Prostate gland (tissue), 2 donors: ENCODE measurements around the gene ADCY3. TPM values are rescaled to one million over a fixed set of nuclear protein-coding genes. Genes with fewer than 3 reads are reported as not detected.

Experiments
- DNase-seq: peaks from one replicate; pipeline ENCODE4 v3.0.0-alpha.2; 2019; ENCODE audit warnings: low spot score
- H3K27ac ChIP-seq, 2 donors: fragments of 200-600 bp; sonication (generic); 2 replicates each; pipeline ENCODE4 v1.5.1; 2017 to 2019
- H3K27me3 ChIP-seq: fragments of 200-600 bp; sonication (generic); replicated peaks from 2 replicates; pipeline ENCODE4 v1.5.1; 2019; ENCODE audit not compliant: insufficient read depth
- H3K36me3 ChIP-seq, 2 donors: fragments of 200-600 bp; sonication (generic); 1 replicate in 1 of 2; 2 replicates in 1 of 2; pipeline versions ENCODE4 v1.5.1 to v1.8.1; 2017 to 2019
- H3K4me1 ChIP-seq: fragments of 200-600 bp; sonication (generic); replicated peaks from 2 replicates; pipeline ENCODE4 v1.5.1; 2019
- H3K4me3 ChIP-seq, 2 donors: fragments of 200-600 bp; sonication (generic); 2 replicates each; pipeline ENCODE4 v1.5.1; 2017 to 2019
- H3K9me3 ChIP-seq: fragments of 200-600 bp; sonication (generic); 2 replicates; pipeline ENCODE4 v1.5.1; 2017
- POLR2A ChIP-seq: fragments of 450-650 bp; IDR thresholded peaks from one replicate; pipeline ENCODE4 v1.6.1; 2016; ENCODE audit warnings: antibody characterized with exemption, mild to moderate bottlenecking
- POLR2AphosphoS5 ChIP-seq: sonication (generic); formaldehyde crosslinking; IDR thresholded peaks from one replicate; pipeline ENCODE4 v1.6.1; 2017; ENCODE audit warnings: antibody characterized with exemption
- WGBS: methylation state at CpG from one replicate; pipeline ENCODE4 v1.1.5; 2018; 5-methylcytosine and 5-hydroxymethylcytosine counted together
- intact Hi-C: fragments of 100-400 bp; cut with DNase I; formaldehyde crosslinking; loops from one replicate; pipeline ENCODE4 v1.14.2; 2022
- total RNA-seq, 2 donors: library from RNA; depleted of rRNA; stranded (reverse); fragments of >200 nt; gene quantifications; one replicate each; pipeline ENCODE4 v1.1.0, GENCODE V29; 2016
- TF ChIP-seq, protein P1 (sequence below), 4 experiments: fragments of 200-600 bp in 2 of 4; fragments of 450-650 bp in 2 of 4; sonication (generic) in 2 of 4; IDR thresholded peaks; 1 replicate in 3 of 4; 2 replicates in 1 of 4; pipeline ENCODE4 v1.5.1; 2016 to 2019; ENCODE audit warnings: antibody characterized with exemption in 4 of 4, mild to moderate bottlenecking in 2 of 4, moderate library complexity in 2 of 4

ADCY3 gene
- total RNA-seq, 2 donors from 2014 or later = 20.8 to 44.3 TPM

GRCh38 chr2:24855022-24855622, 64.9 kb downstream of the ADCY3 start:
- 42% methylated on average over 8 of the region's 8 CpGs for WGBS
- Histone ChIP-seq H3K9me3 (no peaks in the 10 kb centered on the region), H3K36me3 (no peaks in the 10 kb centered on the region), H3K27me3 (no peaks in the 10 kb centered on the region), H3K27ac (peak overlapping the region; percentile 62 to 64), H3K4me3 (no peak overlapping the region), H3K4me1 (peaks cover 4% of the 10 kb centered on the region)
- no peak for DNase-seq
- TF ChIP-seq, protein P1, sequence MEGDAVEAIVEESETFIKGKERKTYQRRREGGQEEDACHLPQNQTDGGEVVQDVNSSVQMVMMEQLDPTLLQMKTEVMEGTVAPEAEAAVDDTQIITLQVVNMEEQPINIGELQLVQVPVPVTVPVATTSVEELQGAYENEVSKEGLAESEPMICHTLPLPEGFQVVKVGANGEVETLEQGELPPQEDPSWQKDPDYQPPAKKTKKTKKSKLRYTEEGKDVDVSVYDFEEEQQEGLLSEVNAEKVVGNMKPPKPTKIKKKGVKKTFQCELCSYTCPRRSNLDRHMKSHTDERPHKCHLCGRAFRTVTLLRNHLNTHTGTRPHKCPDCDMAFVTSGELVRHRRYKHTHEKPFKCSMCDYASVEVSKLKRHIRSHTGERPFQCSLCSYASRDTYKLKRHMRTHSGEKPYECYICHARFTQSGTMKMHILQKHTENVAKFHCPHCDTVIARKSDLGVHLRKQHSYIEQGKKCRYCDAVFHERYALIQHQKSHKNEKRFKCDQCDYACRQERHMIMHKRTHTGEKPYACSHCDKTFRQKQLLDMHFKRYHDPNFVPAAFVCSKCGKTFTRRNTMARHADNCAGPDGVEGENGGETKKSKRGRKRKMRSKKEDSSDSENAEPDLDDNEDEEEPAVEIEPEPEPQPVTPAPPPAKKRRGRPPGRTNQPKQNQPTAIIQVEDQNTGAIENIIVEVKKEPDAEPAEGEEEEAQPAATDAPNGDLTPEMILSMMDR (IDR thresholded peaks at IDR 0.05) = no peak
- TF ChIP-seq POLR2A = no peak
- no peak for TF ChIP-seq POLR2AphosphoS5
- intact Hi-C loops = no loop called here

GRCh38 chr2:24853996-24854395, 66.0 kb downstream of the ADCY3 start:
- 74% methylated on average over 3 of the region's 3 CpGs for WGBS
- Histone ChIP-seq H3K4me1 (peaks cover 4% of the 10 kb centered on the region), H3K27me3 (no peaks in the 10 kb centered on the region), H3K9me3 (no peaks in the 10 kb centered on the region), H3K36me3 (no peaks in the 10 kb centered on the region), H3K27ac (peak overlapping the region; percentile 62 to 64), H3K4me3 (no peak overlapping the region)
- DNase-seq = no peak
- TF ChIP-seq, protein P1 (IDR thresholded peaks at IDR 0.05) = no peak
- TF ChIP-seq POLR2AphosphoS5 (no peak), POLR2A (no peak)
- intact Hi-C loops = no loop called here

DNA sequence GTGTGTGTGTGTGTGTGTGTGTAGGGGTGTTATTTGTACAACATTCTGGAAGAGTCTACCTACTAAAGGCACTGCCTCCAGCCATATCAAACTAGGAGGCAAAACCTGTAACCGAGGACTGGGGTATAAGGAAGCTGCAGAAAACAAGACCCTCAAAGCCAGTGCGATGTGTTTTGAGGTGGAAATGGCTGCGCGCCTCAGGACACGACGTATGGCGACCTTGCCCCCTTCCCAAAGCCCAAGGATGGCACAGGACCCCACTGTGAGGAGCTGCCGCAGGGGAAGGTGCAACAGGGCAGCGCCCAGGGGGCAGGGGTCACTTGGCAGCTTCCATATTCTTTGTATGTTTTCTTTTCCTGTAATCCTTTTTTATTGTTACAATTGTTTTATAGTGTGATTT, 67.0 kb downstream of the ADCY3 start:
- WGBS = 93% methylated on average over 9 of the region's 9 CpGs
- Histone ChIP-seq H3K9me3 (no peaks in the 10 kb centered on the region), H3K27me3 (no peaks in the 10 kb centered on the region), H3K4me3 (no peak overlapping the region), H3K27ac (no peak overlapping the region), H3K36me3 (no peaks in the 10 kb centered on the region), H3K4me1 (peaks cover 4% of the 10 kb centered on the region)
- TF ChIP-seq POLR2AphosphoS5 (no peak), POLR2A (no peak)
- TF ChIP-seq, protein P1 (IDR thresholded peaks at IDR 0.05) = no peak
- intact Hi-C loops = no loop called here
- no peak for DNase-seq

DNA sequence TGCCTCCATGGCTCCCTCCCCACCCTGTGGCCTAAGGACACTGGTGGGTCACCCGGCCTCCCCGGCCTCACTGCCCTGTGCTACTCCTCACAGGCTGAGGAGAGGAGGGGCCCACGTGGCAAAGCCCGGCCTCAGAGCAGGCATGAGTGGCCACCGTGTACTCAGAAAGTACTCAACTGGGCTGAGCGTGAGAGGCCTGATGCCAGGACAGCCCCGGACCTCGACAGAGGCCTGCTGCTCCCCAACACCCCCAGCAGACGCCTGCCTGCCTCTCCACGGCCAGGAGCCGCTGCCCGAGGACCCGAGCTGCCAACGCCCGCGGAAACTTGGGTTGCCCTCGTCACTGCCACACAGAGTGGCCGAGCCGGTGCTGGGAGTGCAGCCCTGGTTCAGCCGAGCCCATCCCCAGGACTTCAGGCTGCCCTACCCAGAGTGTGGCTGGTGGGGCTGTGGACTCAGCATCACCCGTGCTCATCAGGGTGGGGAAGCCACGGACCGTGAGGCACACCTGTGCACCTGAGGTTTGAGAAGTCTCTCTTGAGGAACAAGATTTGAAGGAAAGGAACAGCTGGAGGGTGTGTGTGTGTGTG, 67.5 kb downstream of the ADCY3 start:
- no peaks in the 10 kb centered on the region for H3K36me3 ChIP-seq
- TF ChIP-seq, protein P1 (IDR thresholded peaks at IDR 0.05) = no peak
- TF ChIP-seq POLR2A = no peak
- no peak for TF ChIP-seq POLR2AphosphoS5
- WGBS = 85% methylated on average over 22 of the region's 23 CpGs
- intact Hi-C loops = no loop called here
- no peak overlapping the region for H3K27ac ChIP-seq
- no peak for DNase-seq
- H3K9me3 ChIP-seq = no peaks in the 10 kb centered on the region
- H3K4me3 ChIP-seq = no peak overlapping the region
- peaks cover 4% of the 10 kb centered on the region for H3K4me1 ChIP-seq
- no peaks in the 10 kb centered on the region for H3K27me3 ChIP-seq

- intact Hi-C loops = no loop called here
These were observed 68.0 kb downstream of the ADCY3 start for GRCh38 chr2:24852026-24852425.

More at GRCh38 chr2:24852026-24852425, 68.0 kb downstream of the ADCY3 start:
- Histone ChIP-seq H3K36me3 (no peaks in the 10 kb centered on the region), H3K4me3 (no peak overlapping the region), H3K27ac (no peak overlapping the region), H3K9me3 (no peaks in the 10 kb centered on the region), H3K4me1 (peaks cover 4% of the 10 kb centered on the region), H3K27me3 (no peaks in the 10 kb centered on the region)
- TF ChIP-seq, protein P1 (IDR thresholded peaks at IDR 0.05) = no peak
- TF ChIP-seq POLR2A = no peak
- TF ChIP-seq POLR2AphosphoS5 = no peak
- DNase-seq = no peak
- 92% methylated on average over 12 of the region's 13 CpGs for WGBS
